Neural progenitor cell (in vitro differentiated cells): ENCODE data around the gene PSMB5.

Experiments used
- CTCF ChIP-seq: fragments of 200-600 bp; sonication (generic); IDR thresholded peaks from 2 replicates; pipeline ENCODE4 v1.5.1; 2017; ENCODE audit warnings: antibody characterized with exemption, mild to moderate bottlenecking
- EZH2 ChIP-seq: fragments of 200-600 bp; sonication (generic); IDR thresholded peaks from 2 replicates; pipeline ENCODE4 v1.6.1; 2017; ENCODE audit warnings: antibody characterized with exemption, mild to moderate bottlenecking, moderate library complexity

- TF ChIP-seq CTCF (no peak), EZH2 (no peak)
Measured at GRCh38 chr14:23044840-23045239, 10.1 kb upstream of the PSMB5 start.
